K562 (cell line): Measurements from ENCODE around the gene POLD1. TPM values are rescaled to one million over a fixed set of nuclear protein-coding genes. Genes with fewer than 3 reads are reported as not detected.

Experiments
- ATF7 ChIP-seq: fragments of 450-650 bp; IDR thresholded peaks from 2 replicates; pipeline ENCODE4 v1.7.1; 2014; ENCODE audit warnings: mild to moderate bottlenecking, moderate library complexity
- CREB1 ChIP-seq, 2 experiments: sonication (generic) in 1 of 2; formaldehyde crosslinking in 1 of 2; IDR thresholded peaks; 2 replicates each; pipeline versions ENCODE4 v1.6.1 to v1.8.0; 2012 to 2022; ENCODE audit warnings: inconsistent platforms in 1 of 2, mild to moderate bottlenecking in 1 of 2, missing genetic modification reagents in 1 of 2, moderate library complexity in 1 of 2
- HDAC1 ChIP-seq, 2 experiments: fragments of 450-650 bp; IDR thresholded peaks; 2 replicates each; pipeline ENCODE4 v1.6.1; 2016 to 2017; ENCODE audit warnings: inconsistent platforms in 1 of 2, mild to moderate bottlenecking in 1 of 2, moderate library complexity in 1 of 2
- HSF4 ChIP-seq: fragments of 250-450 bp; sonication (Bioruptor Pico); IDR thresholded peaks from 2 replicates; pipeline ENCODE4 v2.1.2; 2022; ENCODE audit warnings: mild to moderate bottlenecking, moderate library complexity, borderline replicate concordance
- KLF1 ChIP-seq: fragments of 450-650 bp; IDR thresholded peaks from 2 replicates; pipeline ENCODE4 v1.6.1; 2016; ENCODE audit warnings: missing genetic modification characterization, missing compliant biosample characterization
- MAFG ChIP-seq: fragments of 450-650 bp; conservative IDR thresholded peaks from 2 replicates; pipeline ENCODE4 v1.6.1; 2016; ENCODE audit warnings: missing genetic modification characterization, missing compliant biosample characterization
- MEF2A ChIP-seq: IDR thresholded peaks from 2 replicates; pipeline ENCODE4 v1.6.1; 2011; ENCODE audit warnings: low read depth, mild to moderate bottlenecking, low read length, moderate library complexity; ENCODE audit not compliant: control insufficient read depth
- PCBP2 ChIP-seq: fragments of 200-400 bp; formaldehyde crosslinking; IDR thresholded peaks from 2 replicates; pipeline ENCODE4 v1.6.1; 2018; ENCODE audit warnings: low read length, low read depth, mild to moderate bottlenecking, moderate library complexity; ENCODE audit not compliant: poor library complexity, severe bottlenecking
- RBM17 ChIP-seq: fragments of 200-400 bp; formaldehyde crosslinking; IDR thresholded peaks from 2 replicates; pipeline ENCODE4 v1.6.1; 2017; ENCODE audit warnings: low read depth, mild to moderate bottlenecking, low read length, borderline replicate concordance
- TBP ChIP-seq: optimal IDR thresholded peaks from 2 replicates; pipeline ENCODE3; 2011; ENCODE audit warnings: low read depth, low read length, improper control_type of control experiment
- TRIM24 ChIP-seq, 2 experiments: fragments of 450-650 bp; IDR thresholded peaks; 2 replicates each; pipeline ENCODE4 v1.6.1; 2016
- VEZF1 ChIP-seq: fragments of 200-800 bp; sonication (Bioruptor generic); IDR thresholded peaks from 2 replicates; pipeline ENCODE4 v1.6.1; 2017; ENCODE audit warnings: missing genetic modification characterization, missing compliant biosample characterization
- ZNF239 ChIP-seq: fragments of 250-450 bp; sonication (Bioruptor Pico); IDR thresholded peaks from 2 replicates; pipeline ENCODE4 v1.4.0; 2020; ENCODE audit warnings: mild to moderate bottlenecking
- ZNF655 ChIP-seq: fragments of 250-450 bp; sonication (Bioruptor Pico); IDR thresholded peaks from 2 replicates; pipeline ENCODE4 v1.5.0; 2021
- ZNF696 ChIP-seq: fragments of 250-450 bp; sonication (Bioruptor Pico); conservative IDR thresholded peaks from 2 replicates; pipeline ENCODE4 v1.4.0; 2020; ENCODE audit warnings: mild to moderate bottlenecking, moderate library complexity
- ZNF778 ChIP-seq: fragments of 450-650 bp; formaldehyde crosslinking; IDR thresholded peaks from 2 replicates; pipeline ENCODE4 v1.4.0; 2020; ENCODE audit warnings: mild to moderate bottlenecking, moderate library complexity
- polyA plus RNA-seq, 8 experiments: library from polyadenylated mRNA; depleted of rRNA in 4 of 8; stranded (reverse) in 5 of 8; unstranded in 3 of 8; fragments of >200 nt; fragmentation: Nextera tagmentation in 2 of 8; fragmentation: Illumina TruSeq in 1 of 8; extraction: Ambion mirVana in 2 of 8; extraction: Trizol in 1 of 8; gene quantifications; 2 replicates each; pipeline versions ENCODE4 v1.2.1 to v1.2.3, GENCODE V29; 2011 to 2014; ENCODE audit warnings: inconsistent platforms in 1 of 8, missing spikeins in 1 of 8
- total RNA-seq, 7 experiments: library from RNA; depleted of rRNA in 6 of 7; stranded (reverse); fragments of >200 nt in 6 of 7; fragmentation: Illumina TruSeq in 2 of 7; extraction: Trizol in 2 of 7; gene quantifications; 2 replicates each; pipeline versions ENCODE4 v1.2.1 to v1.2.3, GENCODE V29; 2011 to 2021; ENCODE audit warnings: low replicate concordance in 1 of 7

POLD1 gene
- total and polyA plus RNA-seq, 9 of the 15 experiments (the other 6 are each of a cell fraction or from before 2014, with no cell fraction given), result 1.3 to 312 (median 47.8) TPM

GRCh38 chr19:50377517-50377916 is 6.6 kb upstream of the POLD1 start (continued):
- TF ChIP-seq MEF2A (no peak), CREB1 (IDR thresholded peaks at IDR 0.05) (no peak), CREB1 (CRISPR knock-in tag; IDR thresholded peaks at IDR 0.05) (no peak), ZNF778 (no peak), ZNF239 (CRISPR knock-in tag) (no peak), ATF7 (no peak), PCBP2 (no peak), RBM17 (no peak), MAFG (no peak), KLF1 (no peak), HDAC1 (IDR thresholded peaks at IDR 0.05) (no peak), HSF4 (CRISPR knock-in tag) (no peak), TBP (no peak), TRIM24 (IDR thresholded peaks at IDR 0.05) (no peak), ZNF696 (CRISPR knock-in tag) (no peak), ZNF655 (CRISPR knock-in tag) (no peak), VEZF1 (CRISPR knock-in tag) (peak; percentile 55)
